Gastroesophageal sphincter (tissue), 4 donors: ENCODE results near the gene GJC3. TPM values are rescaled to one million over a fixed set of nuclear protein-coding genes. Genes with fewer than 3 reads are reported as not detected.
"Not testable (repeated sequence)": the region's sequence is repeated elsewhere in the genome, so short reads cannot be mapped to it uniquely, and the experiment has no call there.

ENCODE experiments used
- ATAC-seq: fragments of 150-250 bp; one replicate; pipeline ENCODE4 v1.9.1; 2016; ENCODE audit warnings: mild to moderate bottlenecking, moderate library complexity
- H3K27ac ChIP-seq, 4 donors: fragments of 200-600 bp; sonication (generic) in 3 of 4; 1 replicate in 3 of 4; 2 replicates in 1 of 4; pipeline ENCODE4 v1.5.1; 2016 to 2019
- H3K27me3 ChIP-seq: fragments of 200-600 bp; sonication (generic); one replicate; pipeline ENCODE4 v1.5.1; 2019
- H3K36me3 ChIP-seq, 2 donors: fragments of 200-600 bp; sonication (generic); one replicate each; pipeline ENCODE4 v1.5.1; 2019; ENCODE audit warnings: control low read depth in 1 of 2
- H3K4me1 ChIP-seq, 3 donors: fragments of 200-600 bp; sonication (generic); 1 replicate in 2 of 3; 2 replicates in 1 of 3; pipeline ENCODE4 v1.5.1; 2016 to 2019; ENCODE audit warnings: control low read depth in 2 of 3
- H3K4me3 ChIP-seq, 2 donors: fragments of 200-600 bp; sonication (generic); one replicate each; pipeline ENCODE4 v1.5.1; 2019; ENCODE audit warnings: mild to moderate bottlenecking in 1 of 2, moderate library complexity in 1 of 2
- H3K9me3 ChIP-seq, 3 donors: fragments of 200-600 bp; sonication (generic); one replicate each; pipeline ENCODE4 v1.5.1; 2017 to 2019; ENCODE audit warnings: control low read depth in 2 of 3
- CTCF ChIP-seq, 4 experiments: fragments of 200-600 bp in 2 of 4; fragments of 450-650 bp in 2 of 4; sonication (generic) in 1 of 4; IDR thresholded peaks; one replicate each; pipeline ENCODE4 v1.5.1; 2017 to 2019; ENCODE audit warnings: antibody characterized with exemption in 4 of 4, mild to moderate bottlenecking in 2 of 4, moderate library complexity in 2 of 4
- EP300 ChIP-seq: sonication (generic); formaldehyde crosslinking; IDR thresholded peaks from one replicate; pipeline ENCODE4 v1.6.1; 2017; ENCODE audit warnings: antibody characterized with exemption, mild to moderate bottlenecking
- POLR2A ChIP-seq, 2 donors: fragments of 450-650 bp; IDR thresholded peaks; one replicate each; pipeline ENCODE4 v1.6.1; 2017; ENCODE audit warnings: antibody characterized with exemption in 2 of 2, mild to moderate bottlenecking in 2 of 2, moderate library complexity in 1 of 2
- POLR2AphosphoS5 ChIP-seq: sonication (generic); formaldehyde crosslinking; IDR thresholded peaks from one replicate; pipeline ENCODE4 v1.6.1; 2017; ENCODE audit warnings: antibody characterized with exemption
- WGBS, 2 donors: methylation state at CpG; one replicate each; pipeline ENCODE4 v1.1.5; 2018; ENCODE audit warnings: low coverage in 1 of 2; 5-methylcytosine and 5-hydroxymethylcytosine counted together
- total RNA-seq, 4 donors: library from RNA; depleted of rRNA; stranded (reverse); fragments of >200 nt; gene quantifications; one replicate each; pipeline ENCODE4 v1.1.0, GENCODE V29; 2016

The GJC3 gene
- total RNA-seq, 4 donors from 2014 or later, result 0.62 TPM; not detected in 3

GRCh38 chr7:99943641-99944496, 14.4 kb upstream of the GJC3 start:
- H3K4me3 ChIP-seq, result no peak overlapping the region
- TF ChIP-seq POLR2A (IDR thresholded peaks at IDR 0.05), result no peak
- no peak for TF ChIP-seq POLR2AphosphoS5
- H3K27me3 ChIP-seq, result peaks cover 49% of the 10 kb centered on the region
- WGBS, 2 donors, result 16 to 31% methylated on average over 10 to 12 of the region's 14 CpGs
- peaks cover 0 to 6% (median 0%) of the 10 kb centered on the region in 3 donors for H3K9me3 ChIP-seq
- no peak overlapping the region for H3K27ac ChIP-seq
- no peak for ATAC-seq
- H3K36me3 ChIP-seq, result no peaks in the 10 kb centered on the region
- H3K4me1 ChIP-seq, result no peaks in the 10 kb centered on the region

- Histone ChIP-seq H3K4me3 (no peak overlapping the region), H3K9me3 (peaks cover 0 to 16% (median 0%) of the 10 kb centered on the region in 3 donors), H3K4me1 (no peaks in the 10 kb centered on the region), H3K27me3 (peaks cover 55% of the 10 kb centered on the region), H3K36me3 (no peaks in the 10 kb centered on the region), H3K27ac (no peak overlapping the region)
- 82 to 86% methylated on average over 1 to 2 of the region's 2 CpGs for WGBS, 2 donors
- TF ChIP-seq EP300 (no peak), POLR2A (IDR thresholded peaks at IDR 0.05) (no peak), POLR2AphosphoS5 (no peak)
- no peak for ATAC-seq
Observed at GRCh38 chr7:99938296-99938695, 8.9 kb upstream of the GJC3 start.

- not testable (repeated sequence) for H3K4me3 ChIP-seq, H3K27ac ChIP-seq, H3K4me1 ChIP-seq, ATAC-seq, H3K36me3 ChIP-seq
- 30 to 37% methylated on average over 3 of the region's 4 CpGs for WGBS, 2 donors
- H3K27me3 ChIP-seq, result peaks cover 44% of the 10 kb centered on the region
- H3K9me3 ChIP-seq, result peaks cover 0 to 16% (median 0%) of the 10 kb centered on the region in 3 donors
Observed at GRCh38 chr7:99935009-99935408, 5.6 kb upstream of the GJC3 start.

DNA sequence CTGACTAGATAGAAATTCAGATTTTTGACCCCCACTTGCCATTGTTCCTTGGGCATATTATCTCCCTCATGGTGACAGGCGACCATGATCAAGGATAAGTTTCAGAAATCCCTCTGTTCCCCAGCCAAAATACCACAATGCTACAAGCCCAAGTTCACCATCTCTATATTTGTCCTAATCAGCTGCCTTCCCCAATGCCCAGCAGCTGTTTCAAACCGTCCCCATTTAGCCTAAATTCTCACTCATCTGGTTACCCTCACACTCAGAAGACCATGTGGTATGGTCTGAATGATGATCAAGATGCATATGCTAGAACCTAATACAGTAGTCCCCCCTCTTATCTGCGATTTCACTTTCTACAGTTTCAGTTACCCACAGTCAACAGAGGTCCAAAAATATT, 956 bp upstream of the GJC3 start:
- Histone ChIP-seq H3K27ac (no peak overlapping the region), H3K36me3 (no peaks in the 10 kb centered on the region), H3K4me3 (no peak overlapping the region), H3K4me1 (peaks cover 0 to 15% (median 0%) of the 10 kb centered on the region in 3 donors), H3K9me3 (no peaks in the 10 kb centered on the region), H3K27me3 (peaks cover 31% of the 10 kb centered on the region)
- 79 to 92% methylated on average over 3 of the region's 3 CpGs for WGBS, 2 donors
- no peak for TF ChIP-seq EP300
- TF ChIP-seq CTCF (IDR thresholded peaks at IDR 0.05), result no peak
- no peak for TF ChIP-seq POLR2AphosphoS5
- no peak for TF ChIP-seq POLR2A (IDR thresholded peaks at IDR 0.05)
- no peak for ATAC-seq

DNA sequence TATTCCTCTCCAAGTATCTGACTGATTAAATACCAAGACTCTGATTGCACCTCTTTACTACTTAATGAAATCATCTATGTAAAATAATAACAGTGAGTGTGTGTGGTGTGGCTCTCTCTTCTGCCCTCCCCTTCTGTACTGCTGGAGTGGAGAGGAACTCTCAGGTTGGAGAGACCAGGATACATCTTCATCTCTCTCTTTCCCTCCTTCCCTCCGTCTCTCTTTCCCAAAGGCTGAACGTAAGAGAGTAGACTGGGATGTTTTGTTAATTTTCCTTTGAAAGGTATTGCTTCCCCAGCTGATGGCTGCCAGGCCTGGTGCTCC, 272 bp upstream of the GJC3 start:
- Histone ChIP-seq H3K27ac (peak overlapping the region in 1 of 4 donors; percentile 57), H3K36me3 (no peaks in the 10 kb centered on the region), H3K27me3 (peaks cover 24% of the 10 kb centered on the region), H3K9me3 (no peaks in the 10 kb centered on the region), H3K4me1 (peaks cover 0 to 15% (median 0%) of the 10 kb centered on the region in 3 donors), H3K4me3 (peak overlapping the region in 1 of 2 donors; percentile 32)
- TF ChIP-seq POLR2AphosphoS5, result no peak
- no peak for TF ChIP-seq CTCF (IDR thresholded peaks at IDR 0.05)
- TF ChIP-seq EP300, result no peak
- no peak for TF ChIP-seq POLR2A (IDR thresholded peaks at IDR 0.05)
- 13 to 16% methylated on average over 2 of the region's 2 CpGs for WGBS, 2 donors
- ATAC-seq, result no peak

DNA sequence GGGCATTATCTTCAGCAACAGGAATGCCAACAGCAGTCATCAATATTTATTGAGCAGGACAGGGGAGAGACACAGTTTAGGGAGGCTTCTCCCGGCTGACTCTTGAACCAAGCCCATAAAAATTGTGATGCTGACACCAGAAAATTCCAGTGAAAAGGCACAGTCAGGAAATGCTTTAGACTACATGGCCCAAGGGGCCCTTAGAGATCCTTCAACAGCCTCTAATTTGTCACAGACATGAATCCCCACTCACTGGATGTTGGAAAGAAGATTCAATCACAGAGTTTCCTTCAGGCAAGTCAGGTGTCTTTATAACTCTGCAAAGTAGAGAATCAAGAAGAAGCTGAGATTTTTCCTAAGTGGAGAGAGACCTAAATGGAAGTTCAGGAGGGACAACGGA, 1.2 kb downstream of the GJC3 start:
- ATAC-seq, result no peak
- H3K27me3 ChIP-seq, result peaks cover 11% of the 10 kb centered on the region
- no peaks in the 10 kb centered on the region for H3K9me3 ChIP-seq
- no peak overlapping the region for H3K4me3 ChIP-seq
- 75 to 79% methylated on average over 1 to 2 of the region's 2 CpGs for WGBS, 2 donors
- no peak overlapping the region for H3K27ac ChIP-seq
- peaks cover 0 to 15% (median 0%) of the 10 kb centered on the region in 3 donors for H3K4me1 ChIP-seq
- H3K36me3 ChIP-seq, result no peaks in the 10 kb centered on the region
- no peak for TF ChIP-seq EP300
- no peak for TF ChIP-seq CTCF (IDR thresholded peaks at IDR 0.05)
